Tibial nerve (tissue), 4 donors: ENCODE results near the gene CYBA.

Experiments
- EP300 ChIP-seq, 2 donors: sonication (generic); formaldehyde crosslinking; IDR thresholded peaks; one replicate each; pipeline ENCODE4 v1.6.1; 2017; ENCODE audit warnings: antibody characterized with exemption in 2 of 2, mild to moderate bottlenecking in 1 of 2
- POLR2A ChIP-seq, 2 donors: fragments of 450-650 bp; IDR thresholded peaks; one replicate each; pipeline ENCODE4 v1.6.1; 2017; ENCODE audit warnings: antibody characterized with exemption in 2 of 2, mild to moderate bottlenecking in 2 of 2, moderate library complexity in 2 of 2
- TF ChIP-seq, protein P1 (sequence below), 5 experiments: fragments of 200-600 bp in 3 of 5; fragments of 450-650 bp in 2 of 5; sonication (generic) in 3 of 5; IDR thresholded peaks; one replicate each; pipeline ENCODE4 v1.5.1; 2016 to 2019; ENCODE audit warnings: antibody characterized with exemption in 5 of 5, mild to moderate bottlenecking in 3 of 5, moderate library complexity in 2 of 5

DNA sequence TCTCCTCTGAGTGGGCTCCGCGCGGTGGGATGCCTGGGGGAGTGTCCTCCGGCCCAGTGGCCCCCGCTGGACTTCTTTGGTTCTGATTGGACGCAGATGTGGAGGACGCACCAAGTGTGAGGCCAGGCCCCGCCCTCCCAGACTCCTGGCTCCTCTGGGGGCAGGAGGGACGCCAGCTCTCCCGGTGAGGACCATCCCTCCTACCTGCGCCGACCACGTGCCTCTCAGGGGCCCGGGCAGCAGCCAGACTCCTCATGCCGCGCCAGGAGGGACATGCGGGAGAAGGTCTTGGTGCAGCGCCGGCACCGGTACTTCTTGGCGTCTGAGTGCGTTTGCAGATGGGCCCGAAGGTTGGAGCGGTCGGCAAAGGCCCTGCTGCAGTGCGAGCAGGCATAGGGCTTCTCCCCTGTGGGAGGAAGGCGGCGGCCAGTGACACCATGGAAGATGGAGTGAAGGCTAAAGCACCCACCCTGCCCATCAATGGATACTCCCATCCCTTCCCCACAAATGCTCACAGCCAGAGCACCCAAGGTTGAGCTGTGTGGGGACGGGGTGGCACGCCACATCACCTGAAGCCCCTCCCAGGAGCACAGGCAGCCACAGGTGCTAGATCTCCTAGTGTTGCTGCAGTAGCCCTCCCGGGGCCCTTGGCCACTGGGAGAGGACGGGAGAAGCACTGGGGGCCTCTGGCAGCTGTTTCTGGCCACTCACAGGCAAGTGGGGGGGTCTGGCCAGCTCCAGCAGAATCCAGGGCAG lies 27.5 kb upstream of the CYBA start:
- TF ChIP-seq EP300 (IDR thresholded peaks at IDR 0.05): no peak
- no peak for TF ChIP-seq POLR2A (IDR thresholded peaks at IDR 0.05)
- TF ChIP-seq, protein P1, sequence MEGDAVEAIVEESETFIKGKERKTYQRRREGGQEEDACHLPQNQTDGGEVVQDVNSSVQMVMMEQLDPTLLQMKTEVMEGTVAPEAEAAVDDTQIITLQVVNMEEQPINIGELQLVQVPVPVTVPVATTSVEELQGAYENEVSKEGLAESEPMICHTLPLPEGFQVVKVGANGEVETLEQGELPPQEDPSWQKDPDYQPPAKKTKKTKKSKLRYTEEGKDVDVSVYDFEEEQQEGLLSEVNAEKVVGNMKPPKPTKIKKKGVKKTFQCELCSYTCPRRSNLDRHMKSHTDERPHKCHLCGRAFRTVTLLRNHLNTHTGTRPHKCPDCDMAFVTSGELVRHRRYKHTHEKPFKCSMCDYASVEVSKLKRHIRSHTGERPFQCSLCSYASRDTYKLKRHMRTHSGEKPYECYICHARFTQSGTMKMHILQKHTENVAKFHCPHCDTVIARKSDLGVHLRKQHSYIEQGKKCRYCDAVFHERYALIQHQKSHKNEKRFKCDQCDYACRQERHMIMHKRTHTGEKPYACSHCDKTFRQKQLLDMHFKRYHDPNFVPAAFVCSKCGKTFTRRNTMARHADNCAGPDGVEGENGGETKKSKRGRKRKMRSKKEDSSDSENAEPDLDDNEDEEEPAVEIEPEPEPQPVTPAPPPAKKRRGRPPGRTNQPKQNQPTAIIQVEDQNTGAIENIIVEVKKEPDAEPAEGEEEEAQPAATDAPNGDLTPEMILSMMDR (IDR thresholded peaks at IDR 0.05): no peak
